Ishikawa (cell line): ENCODE data around the gene C4A.

ENCODE experiments used
- CEBPB ChIP-seq: IDR thresholded peaks from 2 replicates; pipeline ENCODE4 v1.6.1; 2012
- CREB1 ChIP-seq: IDR thresholded peaks from 2 replicates; pipeline ENCODE4 v1.6.1; 2012; ENCODE audit warnings: low read depth
- EGR1 ChIP-seq: IDR thresholded peaks from 2 replicates; pipeline ENCODE4 v1.6.1; 2012
- EP300 ChIP-seq: IDR thresholded peaks from 2 replicates; pipeline ENCODE4 v1.6.1; 2012; ENCODE audit warnings: borderline replicate concordance
- FOXM1 ChIP-seq: IDR thresholded peaks from 2 replicates; pipeline ENCODE4 v1.6.1; 2012; ENCODE audit warnings: low read depth, borderline replicate concordance
- NFIC ChIP-seq: IDR thresholded peaks from 2 replicates; pipeline ENCODE4 v1.6.1; 2012
- RAD21 ChIP-seq: IDR thresholded peaks from 2 replicates; pipeline ENCODE4 v1.6.1; 2012; ENCODE audit warnings: low read depth
- TAF1 ChIP-seq: IDR thresholded peaks from 2 replicates; pipeline ENCODE4 v1.6.1; 2012; ENCODE audit warnings: low read depth, mild to moderate bottlenecking
- TCF12 ChIP-seq: IDR thresholded peaks from 2 replicates; pipeline ENCODE4 v1.6.1; 2012; ENCODE audit warnings: low read depth
- TEAD4 ChIP-seq: IDR thresholded peaks from 2 replicates; pipeline ENCODE4 v1.6.1; 2012
- YY1 ChIP-seq: IDR thresholded peaks from 2 replicates; pipeline ENCODE4 v1.6.1; 2012; ENCODE audit warnings: low read depth
- ZBTB7A ChIP-seq: IDR thresholded peaks from 2 replicates; pipeline ENCODE4 v1.6.1; 2012; ENCODE audit warnings: low read depth
- TF ChIP-seq, protein P1 (sequence below): IDR thresholded peaks from 2 replicates; pipeline ENCODE4 v1.6.1; 2012; ENCODE audit warnings: low read depth, mild to moderate bottlenecking
- TF ChIP-seq, protein P2 (sequence below): IDR thresholded peaks from 2 replicates; pipeline ENCODE4 v1.6.1; 2012
- TF ChIP-seq, protein P3 (sequence below): IDR thresholded peaks from 2 replicates; pipeline ENCODE4 v1.6.1; 2012

The C4A gene

DNA sequence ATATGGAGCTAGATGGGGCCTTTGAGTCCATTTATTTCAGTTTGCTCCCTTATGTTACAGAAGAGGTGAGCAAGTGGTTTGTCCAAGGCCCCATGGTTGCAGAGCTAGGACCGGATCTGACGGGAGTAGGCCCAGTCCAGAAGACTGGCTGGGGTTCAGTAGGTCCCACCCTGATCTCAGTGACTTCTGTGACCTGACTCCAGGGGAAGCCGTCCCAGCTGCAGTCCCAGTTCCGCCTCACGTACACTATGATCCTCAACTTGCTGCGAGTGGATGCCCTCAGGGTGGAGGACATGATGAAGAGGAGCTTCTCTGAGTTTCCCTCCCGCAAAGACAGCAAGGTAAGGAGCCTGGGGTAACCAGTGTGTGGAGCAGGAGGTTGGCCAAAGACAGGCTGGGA, 15.4 kb upstream of the C4A start:
- TF ChIP-seq EGR1 (no peak), TCF12 (no peak), YY1 (no peak), TEAD4 (no peak), TAF1 (no peak), CREB1 (no peak), NFIC (no peak), RAD21 (no peak), FOXM1 (no peak), ZBTB7A (no peak), CEBPB (no peak)
- TF ChIP-seq, protein P1, sequence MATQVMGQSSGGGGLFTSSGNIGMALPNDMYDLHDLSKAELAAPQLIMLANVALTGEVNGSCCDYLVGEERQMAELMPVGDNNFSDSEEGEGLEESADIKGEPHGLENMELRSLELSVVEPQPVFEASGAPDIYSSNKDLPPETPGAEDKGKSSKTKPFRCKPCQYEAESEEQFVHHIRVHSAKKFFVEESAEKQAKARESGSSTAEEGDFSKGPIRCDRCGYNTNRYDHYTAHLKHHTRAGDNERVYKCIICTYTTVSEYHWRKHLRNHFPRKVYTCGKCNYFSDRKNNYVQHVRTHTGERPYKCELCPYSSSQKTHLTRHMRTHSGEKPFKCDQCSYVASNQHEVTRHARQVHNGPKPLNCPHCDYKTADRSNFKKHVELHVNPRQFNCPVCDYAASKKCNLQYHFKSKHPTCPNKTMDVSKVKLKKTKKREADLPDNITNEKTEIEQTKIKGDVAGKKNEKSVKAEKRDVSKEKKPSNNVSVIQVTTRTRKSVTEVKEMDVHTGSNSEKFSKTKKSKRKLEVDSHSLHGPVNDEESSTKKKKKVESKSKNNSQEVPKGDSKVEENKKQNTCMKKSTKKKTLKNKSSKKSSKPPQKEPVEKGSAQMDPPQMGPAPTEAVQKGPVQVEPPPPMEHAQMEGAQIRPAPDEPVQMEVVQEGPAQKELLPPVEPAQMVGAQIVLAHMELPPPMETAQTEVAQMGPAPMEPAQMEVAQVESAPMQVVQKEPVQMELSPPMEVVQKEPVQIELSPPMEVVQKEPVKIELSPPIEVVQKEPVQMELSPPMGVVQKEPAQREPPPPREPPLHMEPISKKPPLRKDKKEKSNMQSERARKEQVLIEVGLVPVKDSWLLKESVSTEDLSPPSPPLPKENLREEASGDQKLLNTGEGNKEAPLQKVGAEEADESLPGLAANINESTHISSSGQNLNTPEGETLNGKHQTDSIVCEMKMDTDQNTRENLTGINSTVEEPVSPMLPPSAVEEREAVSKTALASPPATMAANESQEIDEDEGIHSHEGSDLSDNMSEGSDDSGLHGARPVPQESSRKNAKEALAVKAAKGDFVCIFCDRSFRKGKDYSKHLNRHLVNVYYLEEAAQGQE, result no peak

DNA sequence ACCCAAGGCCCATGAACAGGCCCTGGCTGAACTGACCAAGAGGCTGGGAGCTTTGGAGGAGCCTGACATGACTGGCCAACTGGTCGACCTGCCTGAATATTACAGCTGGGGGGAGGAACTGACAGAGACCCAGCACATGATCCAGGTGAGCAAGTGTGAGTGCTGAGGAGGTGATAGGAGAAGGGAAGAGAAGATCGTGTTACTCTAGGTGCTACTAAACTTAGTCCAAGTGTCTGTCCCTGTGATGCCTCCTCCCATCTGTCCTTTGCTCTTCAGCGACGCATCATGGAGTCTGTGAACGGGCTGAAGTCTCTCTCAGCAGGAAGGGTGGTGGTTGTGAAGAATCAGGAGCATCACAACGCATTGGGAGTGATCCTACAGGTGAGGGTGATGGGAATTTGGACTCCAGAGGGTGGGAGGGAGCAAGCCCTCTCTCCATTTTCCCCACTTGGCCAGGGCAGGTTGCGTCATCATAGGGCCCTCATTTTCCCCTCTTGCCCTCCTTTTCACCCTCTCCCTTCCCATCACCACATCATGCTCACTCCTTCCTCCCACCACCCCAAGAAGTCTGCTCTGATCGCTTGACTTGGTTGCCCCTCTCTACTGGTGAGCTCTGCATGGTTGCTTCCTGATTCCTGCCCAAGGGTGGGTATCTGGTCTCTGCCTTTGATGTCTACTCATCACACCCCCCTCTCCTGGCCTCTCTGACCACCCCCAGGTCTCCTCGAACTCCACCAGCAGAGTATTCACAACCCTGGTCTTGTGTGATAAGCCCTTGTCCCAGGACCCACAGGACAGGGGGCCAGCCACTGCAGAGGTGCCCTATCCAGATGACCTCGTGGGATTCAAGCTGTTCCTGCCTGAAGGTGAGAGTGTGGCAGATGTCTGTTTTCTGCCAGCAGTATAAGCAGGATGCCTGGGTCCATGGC, 14.6 kb upstream of the C4A start:
- TF ChIP-seq EGR1 (no peak), CREB1 (no peak), TAF1 (no peak), ZBTB7A (no peak), YY1 (no peak), TCF12 (no peak), RAD21 (no peak), NFIC (no peak), TEAD4 (no peak), FOXM1 (no peak), CEBPB (no peak), EP300 (no peak)
- TF ChIP-seq, protein P1, result no peak
- TF ChIP-seq, protein P2, sequence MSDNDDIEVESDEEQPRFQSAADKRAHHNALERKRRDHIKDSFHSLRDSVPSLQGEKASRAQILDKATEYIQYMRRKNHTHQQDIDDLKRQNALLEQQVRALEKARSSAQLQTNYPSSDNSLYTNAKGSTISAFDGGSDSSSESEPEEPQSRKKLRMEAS, result no peak

DNA sequence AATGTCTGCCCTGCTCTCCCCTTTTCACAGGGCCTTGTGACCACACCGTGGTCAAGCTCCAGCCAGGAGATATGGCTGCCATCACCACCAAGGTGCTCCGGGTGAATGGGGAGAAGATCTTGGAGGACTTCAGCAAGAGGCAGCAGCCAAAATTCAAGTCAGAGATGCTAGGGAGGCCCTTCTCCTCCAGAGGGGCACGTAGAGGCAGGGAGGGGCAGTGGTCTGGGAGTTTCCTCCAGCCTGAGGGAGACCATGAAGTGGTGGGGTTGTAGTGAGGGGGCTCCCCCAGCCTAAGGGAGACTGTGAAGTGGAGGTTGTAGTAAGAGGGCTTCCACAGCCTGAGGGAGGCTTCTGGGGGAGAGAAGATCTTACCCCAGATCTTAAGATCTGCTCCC, 13.9 kb upstream of the C4A start:
- TF ChIP-seq, protein P1, result no peak
- TF ChIP-seq NFIC (no peak), CREB1 (no peak), TAF1 (no peak), TCF12 (no peak), YY1 (no peak), CEBPB (no peak), ZBTB7A (no peak), RAD21 (no peak)
- TF ChIP-seq, protein P2, result no peak
- TF ChIP-seq, protein P3, sequence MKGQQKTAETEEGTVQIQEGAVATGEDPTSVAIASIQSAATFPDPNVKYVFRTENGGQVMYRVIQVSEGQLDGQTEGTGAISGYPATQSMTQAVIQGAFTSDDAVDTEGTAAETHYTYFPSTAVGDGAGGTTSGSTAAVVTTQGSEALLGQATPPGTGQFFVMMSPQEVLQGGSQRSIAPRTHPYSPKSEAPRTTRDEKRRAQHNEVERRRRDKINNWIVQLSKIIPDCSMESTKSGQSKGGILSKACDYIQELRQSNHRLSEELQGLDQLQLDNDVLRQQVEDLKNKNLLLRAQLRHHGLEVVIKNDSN, result no peak

DNA sequence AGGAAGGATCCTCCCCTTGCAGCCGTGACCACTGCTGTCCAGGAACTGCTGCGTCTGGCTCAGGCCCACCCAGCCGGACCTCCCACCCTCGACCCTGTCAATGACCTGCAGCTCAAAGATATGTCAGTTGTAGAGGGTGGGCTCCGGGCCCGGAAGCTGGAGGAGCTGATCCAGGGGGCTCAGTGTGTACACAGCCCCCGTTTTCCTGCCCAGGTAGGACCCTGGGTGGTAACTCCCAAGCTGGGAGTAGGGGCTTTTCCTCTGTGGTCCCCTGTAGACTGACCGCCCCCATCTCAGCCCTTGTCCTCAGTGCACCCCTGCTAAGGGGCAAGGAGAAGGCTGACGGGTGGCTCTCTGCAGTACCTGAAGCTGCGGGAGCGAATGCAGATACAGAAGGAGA, 13.5 kb upstream of the C4A start:
- TF ChIP-seq CEBPB (no peak), TCF12 (no peak), ZBTB7A (no peak)
- TF ChIP-seq, protein P1, result no peak
